ENCODE measurements around the gene LRRK1.

- TF ChIP-seq CTCF (conservative IDR thresholded peaks at IDR 0.05) (no peak), ZFX (IDR thresholded peaks at IDR 0.05) (no peak)
Measured at GRCh38 chr15:101018450-101018849, 99.3 kb downstream of the LRRK1 start.

All from C4-2B (cell line).